Measurements from ENCODE around the gene ANO1. TPM values are rescaled to one million over a fixed set of nuclear protein-coding genes. Genes with fewer than 3 reads are reported as not detected.

ANO1 gene
- total RNA-seq, 1 donor from 2014 or later, result 244 TPM

GRCh38 chr11:70046089-70046488 is 32.0 kb upstream of the ANO1 start:
- no peaks in the 10 kb centered on the region for H3K27me3 ChIP-seq
- intact Hi-C loops (cut with DNase I), result no loop called here
- H3K27ac ChIP-seq, result peak overlapping the region in 1 of 2 donors; percentile 7
- no peaks in the 10 kb centered on the region for H3K36me3 ChIP-seq
- DNase-seq (ENCODE audit: low spot score in 2 of 2), result peak in 1 of 2 donors; percentile 15
- H3K4me3 ChIP-seq, result no peak overlapping the region
- TF ChIP-seq, protein P1, sequence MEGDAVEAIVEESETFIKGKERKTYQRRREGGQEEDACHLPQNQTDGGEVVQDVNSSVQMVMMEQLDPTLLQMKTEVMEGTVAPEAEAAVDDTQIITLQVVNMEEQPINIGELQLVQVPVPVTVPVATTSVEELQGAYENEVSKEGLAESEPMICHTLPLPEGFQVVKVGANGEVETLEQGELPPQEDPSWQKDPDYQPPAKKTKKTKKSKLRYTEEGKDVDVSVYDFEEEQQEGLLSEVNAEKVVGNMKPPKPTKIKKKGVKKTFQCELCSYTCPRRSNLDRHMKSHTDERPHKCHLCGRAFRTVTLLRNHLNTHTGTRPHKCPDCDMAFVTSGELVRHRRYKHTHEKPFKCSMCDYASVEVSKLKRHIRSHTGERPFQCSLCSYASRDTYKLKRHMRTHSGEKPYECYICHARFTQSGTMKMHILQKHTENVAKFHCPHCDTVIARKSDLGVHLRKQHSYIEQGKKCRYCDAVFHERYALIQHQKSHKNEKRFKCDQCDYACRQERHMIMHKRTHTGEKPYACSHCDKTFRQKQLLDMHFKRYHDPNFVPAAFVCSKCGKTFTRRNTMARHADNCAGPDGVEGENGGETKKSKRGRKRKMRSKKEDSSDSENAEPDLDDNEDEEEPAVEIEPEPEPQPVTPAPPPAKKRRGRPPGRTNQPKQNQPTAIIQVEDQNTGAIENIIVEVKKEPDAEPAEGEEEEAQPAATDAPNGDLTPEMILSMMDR (IDR thresholded peaks at IDR 0.05), result no peak
- peaks cover 0 to 4% of the 10 kb centered on the region in 2 donors for H3K4me1 ChIP-seq
- peaks cover 15 to 31% of the 10 kb centered on the region in 2 donors for H3K9me3 ChIP-seq

GRCh38 chr11:70048279-70049024 is 29.7 kb upstream of the ANO1 start:
- TF ChIP-seq, protein P1 (IDR thresholded peaks at IDR 0.05), result peak in 1 of 3 experiments; percentile 9

DNA sequence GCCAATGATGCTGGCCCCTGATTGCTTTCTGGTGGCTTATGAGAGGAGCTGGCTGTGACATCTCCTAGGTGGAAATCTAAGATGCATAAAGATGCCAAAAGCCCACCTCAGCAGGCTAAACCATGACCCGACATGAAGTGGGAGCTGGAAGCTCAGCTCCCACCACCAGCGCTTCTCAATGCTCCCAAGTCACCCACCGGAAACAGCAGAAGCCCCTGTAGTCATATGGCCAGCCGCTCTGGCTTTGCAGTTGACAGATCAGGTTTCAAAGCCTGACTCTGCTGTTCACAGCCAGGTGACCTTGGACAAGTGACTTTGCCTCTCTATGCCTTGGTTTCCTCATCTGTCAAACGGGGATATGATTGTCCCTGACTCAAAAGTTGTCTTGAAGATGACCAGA is 29.1 kb upstream of the ANO1 start:
- TF ChIP-seq, protein P1 (IDR thresholded peaks at IDR 0.05), result no peak
- Histone ChIP-seq H3K9me3 (peaks cover 0 to 6% of the 10 kb centered on the region in 2 donors), H3K36me3 (no peaks in the 10 kb centered on the region), H3K4me1 (peaks cover 0 to 4% of the 10 kb centered on the region in 2 donors), H3K27ac (peak overlapping the region in 1 of 2 donors; percentile 34), H3K27me3 (no peaks in the 10 kb centered on the region), H3K4me3 (no peak overlapping the region)
- intact Hi-C loops (cut with DNase I), result no loop called here
- no peak for DNase-seq (ENCODE audit: low spot score in 2 of 2)

More at GRCh38 chr11:70048279-70049024, 29.7 kb upstream of the ANO1 start:
- no peak overlapping the region for H3K4me3 ChIP-seq
- H3K27ac ChIP-seq, result peak overlapping the region in 1 of 2 donors; percentile 34
- H3K27me3 ChIP-seq, result no peaks in the 10 kb centered on the region
- intact Hi-C loops (cut with DNase I), result no loop called here
- H3K36me3 ChIP-seq, result no peaks in the 10 kb centered on the region
- peaks cover under 1 to 12% of the 10 kb centered on the region in 2 donors for H3K9me3 ChIP-seq
- DNase-seq (ENCODE audit: low spot score in 2 of 2), result no peak
- peaks cover 0 to 4% of the 10 kb centered on the region in 2 donors for H3K4me1 ChIP-seq

- intact Hi-C loops (cut with DNase I), result no loop called here
- no peaks in the 10 kb centered on the region for H3K36me3 ChIP-seq
- TF ChIP-seq, protein P1 (IDR thresholded peaks at IDR 0.05), result no peak
- H3K27me3 ChIP-seq, result no peaks in the 10 kb centered on the region
- H3K9me3 ChIP-seq, result peaks cover 0 to 2% of the 10 kb centered on the region in 2 donors
- peak in 1 of 2 donors; percentile 35 for DNase-seq (ENCODE audit: low spot score in 2 of 2)
- no peak overlapping the region for H3K27ac ChIP-seq
- peaks cover 0 to 4% of the 10 kb centered on the region in 2 donors for H3K4me1 ChIP-seq
- H3K4me3 ChIP-seq, result no peak overlapping the region
These were observed 27.9 kb upstream of the ANO1 start for GRCh38 chr11:70050243-70050642.

DNA sequence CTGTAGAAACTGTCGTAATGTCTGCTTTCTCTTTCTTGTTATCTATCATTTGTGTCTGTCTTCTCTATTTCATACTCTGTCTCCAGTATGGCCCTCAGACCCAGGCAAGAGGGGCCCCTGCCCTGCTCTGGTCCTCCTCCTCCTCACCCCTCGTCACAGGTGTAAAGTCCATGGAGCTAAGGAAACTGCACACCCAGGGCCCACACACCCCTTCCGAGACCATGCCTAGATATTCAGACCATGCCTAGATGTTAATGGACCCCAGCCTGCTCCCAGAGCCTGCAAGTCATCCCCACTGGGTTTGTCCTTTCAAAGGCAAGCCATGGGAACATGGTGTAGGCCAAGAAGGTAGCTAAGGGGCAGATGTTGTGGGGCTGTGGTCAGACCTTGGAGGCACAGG is 24.1 kb upstream of the ANO1 start:
- H3K27ac ChIP-seq, result no peak overlapping the region
- no peak overlapping the region for H3K4me3 ChIP-seq
- TF ChIP-seq, protein P1 (IDR thresholded peaks at IDR 0.05), result no peak
- H3K36me3 ChIP-seq, result no peaks in the 10 kb centered on the region
- H3K9me3 ChIP-seq, result peaks cover 0 to 7% of the 10 kb centered on the region in 2 donors
- H3K27me3 ChIP-seq, result no peaks in the 10 kb centered on the region
- intact Hi-C loops (cut with DNase I), result no loop called here
- H3K4me1 ChIP-seq, result no peaks in the 10 kb centered on the region
- DNase-seq (ENCODE audit: low spot score in 2 of 2), result peak in 1 of 2 donors; percentile 39

Measured in ascending aorta (tissue), 2 donors.